Endometrial microvascular endothelial cells (primary cell): ENCODE data around the gene AXDND1. TPM values are rescaled to one million over a fixed set of nuclear protein-coding genes. Genes with fewer than 3 reads are reported as not detected.
"Not testable (repeated sequence)": the region's sequence is repeated elsewhere in the genome, so short reads cannot be mapped to it uniquely, and the experiment has no call there.

Experiments
- in situ Hi-C: cut with HindIII; loops from 2 replicates; pipeline ENCODE4 v1.10.0; 2017; ENCODE audit warnings: low sequenced_read_pairs, low pct_unique_long_range_greater_than_20kb; ENCODE audit errors: inconsistent ontology term
- total RNA-seq: library from RNA; depleted of rRNA; stranded (reverse); fragments of >200 nt; gene quantifications from one replicate; pipeline ENCODE4 v1.2.3, GENCODE V29; 2015; ENCODE audit errors: inconsistent ontology term

Gene AXDND1
- total RNA-seq, 1 donor from 2014 or later: not detected

DNA sequence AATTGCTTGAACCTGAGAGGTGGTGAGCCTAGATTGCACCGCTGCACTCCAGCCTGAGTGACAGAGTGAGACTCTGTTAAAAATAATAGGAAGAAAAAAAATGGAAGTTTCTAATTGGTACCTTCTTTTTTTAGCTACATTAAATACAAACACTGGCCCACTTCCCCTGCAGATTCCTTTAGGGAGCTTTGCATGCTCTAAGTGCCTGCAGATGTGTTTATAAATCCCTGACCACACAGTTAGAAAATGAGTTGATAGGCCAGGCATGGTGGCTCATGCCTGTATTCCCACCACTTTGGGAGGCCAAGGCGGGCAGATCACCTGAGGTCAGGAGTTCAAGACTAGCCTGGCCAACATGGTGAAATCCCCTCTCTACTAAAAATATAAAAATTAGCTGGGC is 4.1 kb upstream of the AXDND1 start:
- in situ Hi-C loops: not testable (repeated sequence)

- in situ Hi-C loops: no loop called here
Measured at GRCh38 chr1:179366093-179366800, 476 bp downstream of the AXDND1 start.

GRCh38 chr1:179369751-179370341 is 4.1 kb downstream of the AXDND1 start:
- in situ Hi-C loops: no loop called here

GRCh38 chr1:179372160-179372559 is 6.4 kb downstream of the AXDND1 start:
- in situ Hi-C loops: no loop called here

DNA sequence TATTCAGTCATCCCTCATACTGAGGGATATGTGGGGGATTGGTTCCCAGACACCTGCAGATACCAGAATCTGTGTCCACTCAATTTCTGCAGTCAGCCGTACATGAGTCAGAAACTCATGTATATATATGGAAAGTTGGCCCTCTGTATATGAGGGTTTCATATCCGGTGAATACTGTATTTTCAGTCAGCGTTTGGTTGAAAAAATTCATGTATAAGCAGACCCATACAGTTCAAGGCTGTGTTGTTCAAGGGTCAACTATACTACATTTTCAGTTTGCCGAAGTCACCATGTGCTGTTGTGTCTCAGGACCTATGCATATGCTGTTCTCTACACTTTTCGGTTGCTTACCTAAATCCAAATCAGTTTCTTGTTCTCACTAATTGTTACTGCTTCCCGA is 10.5 kb downstream of the AXDND1 start:
- in situ Hi-C loops: no loop called here

- in situ Hi-C loops: no loop called here
Measured at GRCh38 chr1:179380299-179380698, 14.5 kb downstream of the AXDND1 start.

GRCh38 chr1:179384027-179384426 is 18.3 kb downstream of the AXDND1 start:
- in situ Hi-C loops: no loop called here

DNA sequence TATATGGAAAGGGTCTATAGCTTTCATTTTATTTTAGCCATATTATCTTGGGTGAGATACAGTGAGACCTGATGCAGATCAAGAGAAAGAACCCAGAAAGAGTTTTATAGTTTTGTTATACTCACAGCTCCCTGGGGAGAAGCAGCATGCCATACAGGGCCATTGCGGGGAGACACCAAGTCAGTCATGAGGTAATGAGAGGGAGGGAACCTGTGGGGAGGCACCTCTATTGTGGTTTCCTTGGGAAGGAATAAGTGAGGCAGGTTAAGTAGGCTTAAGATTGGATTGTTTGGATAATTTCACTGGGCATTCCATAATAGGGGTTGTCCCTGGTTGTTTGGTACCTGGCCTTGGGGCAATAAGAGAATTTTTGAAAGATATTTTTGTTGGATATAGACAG is 19.7 kb downstream of the AXDND1 start:
- in situ Hi-C loops: no loop called here

- in situ Hi-C loops: no loop called here
Measured at GRCh38 chr1:179393721-179394120, 27.9 kb downstream of the AXDND1 start.

- in situ Hi-C loops: not testable (repeated sequence)
Measured at GRCh38 chr1:179399399-179399798, 33.6 kb downstream of the AXDND1 start.

DNA sequence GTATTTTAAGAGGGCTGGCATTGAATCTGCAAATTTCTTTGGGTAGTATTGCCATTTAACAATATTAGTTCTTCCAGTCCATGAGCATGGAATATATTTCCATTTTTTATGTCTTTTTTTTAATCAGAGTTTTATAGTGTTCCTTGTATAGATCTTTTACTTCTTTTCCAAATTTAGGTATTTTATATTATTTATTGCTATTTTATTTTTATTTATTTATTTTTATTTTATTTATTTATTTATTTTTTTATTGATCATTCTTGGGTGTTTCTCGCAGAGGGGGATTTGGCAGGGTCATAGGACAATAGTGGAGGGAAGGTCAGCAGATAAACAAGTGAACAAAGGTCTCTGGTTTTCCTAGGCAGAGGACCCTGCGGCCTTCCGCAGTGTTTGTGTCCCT is 52.0 kb downstream of the AXDND1 start:
- in situ Hi-C loops: not testable (repeated sequence)

DNA sequence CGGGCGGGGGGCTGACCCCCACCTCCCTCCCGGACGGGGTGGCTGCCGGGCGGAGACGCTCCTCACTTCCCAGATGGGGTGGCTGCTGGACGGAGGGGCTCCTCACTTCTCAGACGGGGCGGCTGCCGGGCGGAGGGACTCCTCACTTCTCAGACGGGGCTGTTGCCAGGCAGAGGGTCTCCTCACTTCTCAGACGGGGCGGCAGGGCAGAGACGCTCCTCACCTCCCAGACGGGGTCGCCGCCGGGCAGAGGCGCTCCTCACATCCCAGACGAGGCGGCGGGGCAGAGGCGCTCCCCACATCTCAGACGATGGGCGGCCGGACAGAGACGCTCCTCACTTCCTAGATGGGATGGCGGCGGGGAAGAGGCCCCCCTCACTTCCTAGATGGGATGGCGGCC is 52.9 kb downstream of the AXDND1 start:
- in situ Hi-C loops: not testable (repeated sequence)

GRCh38 chr1:179424610-179425009 is 58.8 kb downstream of the AXDND1 start:
- in situ Hi-C loops: no loop called here

DNA sequence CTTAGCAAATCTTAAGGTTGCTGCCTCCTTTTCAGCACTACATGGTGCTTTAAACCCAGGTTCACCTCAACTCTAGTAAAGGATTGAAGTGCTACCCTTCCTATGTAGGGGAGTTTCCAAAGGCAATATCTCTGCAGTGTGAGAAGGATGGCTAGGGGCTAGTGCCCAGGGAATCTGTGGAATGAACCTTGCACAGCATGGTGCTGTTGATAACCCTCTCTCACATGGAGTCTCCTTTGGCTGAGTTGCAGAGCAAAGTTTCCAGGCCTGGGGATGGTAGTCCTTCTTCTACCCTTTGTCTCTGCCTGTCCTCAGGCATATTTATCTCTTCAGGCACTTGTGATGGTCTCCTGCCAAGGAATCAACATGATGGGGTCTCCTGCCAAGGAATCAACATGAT is 59.4 kb downstream of the AXDND1 start:
- in situ Hi-C loops: no loop called here

DNA sequence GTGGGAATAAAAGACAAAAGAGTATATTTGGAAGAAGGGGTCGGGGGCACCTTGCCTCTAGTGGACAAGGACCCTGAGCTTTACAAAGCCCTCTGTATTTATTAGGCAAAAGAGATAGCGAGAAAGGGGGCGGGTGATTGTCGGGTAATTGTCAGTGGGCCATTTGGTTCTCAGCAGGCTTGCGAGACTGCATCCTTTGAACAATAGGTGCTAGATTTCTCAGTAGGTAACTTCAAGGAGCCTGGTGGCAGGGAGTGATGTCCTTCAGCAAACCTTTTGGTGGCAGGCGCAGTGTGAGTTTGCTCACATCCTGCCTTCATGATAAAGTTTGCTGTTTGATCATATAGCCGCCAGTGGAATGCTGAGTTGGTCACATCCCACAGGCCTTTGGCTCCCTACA is 71.4 kb downstream of the AXDND1 start:
- in situ Hi-C loops: no loop called here

GRCh38 chr1:179439646-179440045 is 73.9 kb downstream of the AXDND1 start:
- in situ Hi-C loops: not testable (repeated sequence)

- in situ Hi-C loops: not testable (repeated sequence)
Measured at GRCh38 chr1:179440301-179440700, 74.5 kb downstream of the AXDND1 start.

DNA sequence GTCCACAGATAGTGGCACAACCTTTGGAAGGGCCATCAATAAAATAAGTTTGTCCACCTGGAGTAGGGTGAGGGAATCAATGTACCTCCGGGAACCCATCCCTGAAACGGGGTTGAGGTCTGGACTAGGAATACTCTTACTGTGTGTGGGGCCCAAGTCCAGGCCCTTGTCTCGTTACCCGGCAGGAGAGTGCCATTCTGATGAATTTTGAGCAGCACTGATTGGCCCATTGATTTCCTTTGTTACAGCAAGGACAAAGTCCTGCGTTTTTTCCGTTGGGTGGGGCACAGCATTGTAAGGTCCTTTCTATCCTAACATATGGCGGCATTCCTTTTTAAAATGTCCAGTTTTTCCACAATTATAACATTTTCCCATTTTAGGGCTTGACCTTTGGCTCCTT is 75.2 kb downstream of the AXDND1 start:
- in situ Hi-C loops: no loop called here

DNA sequence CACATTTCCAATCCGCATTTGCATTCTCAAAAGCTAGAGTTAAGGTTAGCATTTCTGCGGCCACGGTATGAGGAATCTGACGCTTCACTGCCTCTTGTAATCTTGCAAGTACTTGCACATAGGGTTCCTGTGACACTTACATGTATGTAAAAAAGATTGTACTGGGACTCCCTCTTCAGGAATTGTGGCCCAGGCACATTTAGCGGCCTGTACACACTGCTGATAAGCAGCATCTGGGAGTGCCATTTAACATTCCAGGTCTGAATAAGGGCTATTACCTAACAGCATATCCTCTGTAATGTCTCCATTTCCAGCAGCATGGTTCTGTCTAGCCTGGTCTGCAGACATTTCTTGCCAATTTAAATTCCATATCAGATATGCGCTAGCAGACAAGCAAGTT is 75.7 kb downstream of the AXDND1 start:
- in situ Hi-C loops: no loop called here

DNA sequence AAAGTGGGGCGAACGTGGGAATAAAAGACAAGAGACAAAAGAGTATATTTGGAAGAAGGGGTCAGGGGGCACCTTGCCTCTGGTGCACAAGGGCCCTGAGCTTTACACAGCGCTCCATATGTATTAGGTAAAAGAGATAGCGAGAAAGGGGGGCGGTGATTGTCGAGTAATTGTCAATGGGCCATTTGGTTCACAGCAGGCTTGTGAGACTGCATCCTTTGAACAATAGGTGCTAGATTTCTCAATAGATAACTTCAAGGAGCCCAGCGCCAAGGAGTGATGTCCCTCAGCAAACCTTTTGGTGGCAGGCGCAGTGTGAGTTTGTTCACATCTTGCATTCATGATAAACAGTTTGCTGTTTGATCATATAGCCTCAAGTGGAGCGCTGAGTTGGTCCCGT is 77.1 kb downstream of the AXDND1 start:
- in situ Hi-C loops: not testable (repeated sequence)

- in situ Hi-C loops: no loop called here
Measured at GRCh38 chr1:179445593-179445992, 79.8 kb downstream of the AXDND1 start.
